H1 (cell line): ENCODE data around the gene GSTO2.

ENCODE experiments used
- CTCF ChIP-seq, 3 experiments: IDR thresholded peaks; 1 replicate in 2 of 3; 2 replicates in 1 of 3; pipeline versions ENCODE4 v1.5.1 to v1.6.1; 2011; ENCODE audit warnings: low read length in 3 of 3, mild to moderate bottlenecking in 3 of 3, inconsistent platforms in 2 of 3, low read depth in 1 of 3, moderate library complexity in 1 of 3; ENCODE audit not compliant: insufficient read depth in 1 of 3; ENCODE audit errors: control extremely low read depth in 1 of 3
- NANOG ChIP-seq: IDR thresholded peaks from 2 replicates; pipeline ENCODE4 v1.6.1; 2011; ENCODE audit warnings: low read length, low read depth, mild to moderate bottlenecking, inconsistent platforms; ENCODE audit not compliant: insufficient read depth, poor library complexity, severe bottlenecking
- POLR2A ChIP-seq, 2 experiments: IDR thresholded peaks; 1 replicate in 1 of 2; 2 replicates in 1 of 2; pipeline ENCODE4 v1.6.1; 2011; ENCODE audit warnings: low read depth in 2 of 2, low read length in 2 of 2, mild to moderate bottlenecking in 2 of 2; ENCODE audit errors: control extremely low read depth in 1 of 2
- TAF1 ChIP-seq: IDR thresholded peaks from 2 replicates; pipeline ENCODE4 v1.6.1; 2011; ENCODE audit warnings: mild to moderate bottlenecking, low read depth, low read length
- TF ChIP-seq, protein P1 (sequence below): IDR thresholded peaks from 2 replicates; pipeline ENCODE4 v1.6.1; 2011; ENCODE audit warnings: low read depth, mild to moderate bottlenecking, low read length; ENCODE audit not compliant: insufficient read depth

GRCh38 chr10:104297697-104298660 lies 29.0 kb downstream of the GSTO2 start:
- TF ChIP-seq CTCF (IDR thresholded peaks at IDR 0.05; ENCODE audit: control extremely low read depth in 1 of 3, insufficient read depth in 1 of 3, low read depth in 1 of 3, low read length in 3 of 3) (peak; percentile 88 to 96 (median 94)), TAF1 (no peak), NANOG (no peak), POLR2A (IDR thresholded peaks at IDR 0.05; ENCODE audit: control extremely low read depth in 1 of 2, low read depth in 2 of 2, low read length in 2 of 2) (no peak)
- TF ChIP-seq, protein P1, sequence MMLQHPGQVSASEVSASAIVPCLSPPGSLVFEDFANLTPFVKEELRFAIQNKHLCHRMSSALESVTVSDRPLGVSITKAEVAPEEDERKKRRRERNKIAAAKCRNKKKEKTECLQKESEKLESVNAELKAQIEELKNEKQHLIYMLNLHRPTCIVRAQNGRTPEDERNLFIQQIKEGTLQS, result no peak
